Measurements from ENCODE around the gene ZNF778. TPM values are rescaled to one million over a fixed set of nuclear protein-coding genes. Genes with fewer than 3 reads are reported as not detected.

Gene ZNF778
- total and polyA plus RNA-seq, 2 of the 13 experiments (the other 11 are each of a cell fraction or from before 2014, with no cell fraction given) = 3.8 to 7.2 TPM

- no peak for TF ChIP-seq ZHX2 (IDR thresholded peaks at IDR 0.05; ENCODE audit: low read depth)
- no peak for TF ChIP-seq ZHX2 (CRISPR knock-in tag; IDR thresholded peaks at IDR 0.05; ENCODE audit: borderline replicate concordance)
- no peak for TF ChIP-seq ZNF567 (CRISPR knock-in tag; IDR thresholded peaks at IDR 0.05; ENCODE audit: borderline replicate concordance)
- no peak for TF ChIP-seq RFXANK (CRISPR knock-in tag; IDR thresholded peaks at IDR 0.05)
- TF ChIP-seq RFX1 (IDR thresholded peaks at IDR 0.05) = no peak
- TF ChIP-seq ZNF451 (CRISPR knock-in tag; IDR thresholded peaks at IDR 0.05) = no peak
- TF ChIP-seq MTF2 (CRISPR knock-in tag; IDR thresholded peaks at IDR 0.05; ENCODE audit: borderline replicate concordance) = 0 out of 2 replicates have a peak, but pooled peaks have one; percentile 12
- TF ChIP-seq HOXD1 (CRISPR knock-in tag; IDR thresholded peaks at IDR 0.05) = no peak
- TF ChIP-seq AKAP8 (CRISPR knock-in tag; IDR thresholded peaks at IDR 0.05) = peak; percentile 97
- no peak for TF ChIP-seq ZNF691 (CRISPR knock-in tag; IDR thresholded peaks at IDR 0.05; ENCODE audit: borderline replicate concordance, low read depth)
- no peak for TF ChIP-seq ZNF816 (CRISPR knock-in tag; IDR thresholded peaks at IDR 0.05; ENCODE audit: borderline replicate concordance)
- no peak for TF ChIP-seq ZNF598 (CRISPR knock-in tag; IDR thresholded peaks at IDR 0.05; ENCODE audit: borderline replicate concordance)
- no peak for TF ChIP-seq ARID5B (CRISPR knock-in tag; IDR thresholded peaks at IDR 0.05)
- no peak for TF ChIP-seq MAX (IDR thresholded peaks at IDR 0.05)
- TF ChIP-seq FOSL1 (CRISPR knock-in tag; IDR thresholded peaks at IDR 0.05; ENCODE audit: borderline replicate concordance) = no peak
- no peak for TF ChIP-seq ZNF282 (IDR thresholded peaks at IDR 0.05; ENCODE audit: partially characterized antibody)
- TF ChIP-seq, protein P1, sequence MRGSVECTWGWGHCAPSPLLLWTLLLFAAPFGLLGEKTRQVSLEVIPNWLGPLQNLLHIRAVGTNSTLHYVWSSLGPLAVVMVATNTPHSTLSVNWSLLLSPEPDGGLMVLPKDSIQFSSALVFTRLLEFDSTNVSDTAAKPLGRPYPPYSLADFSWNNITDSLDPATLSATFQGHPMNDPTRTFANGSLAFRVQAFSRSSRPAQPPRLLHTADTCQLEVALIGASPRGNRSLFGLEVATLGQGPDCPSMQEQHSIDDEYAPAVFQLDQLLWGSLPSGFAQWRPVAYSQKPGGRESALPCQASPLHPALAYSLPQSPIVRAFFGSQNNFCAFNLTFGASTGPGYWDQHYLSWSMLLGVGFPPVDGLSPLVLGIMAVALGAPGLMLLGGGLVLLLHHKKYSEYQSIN (CRISPR knock-in tag; IDR thresholded peaks at IDR 0.05; ENCODE audit: borderline replicate concordance) = no peak
- no peak for TF ChIP-seq ZNF841 (CRISPR knock-in tag; IDR thresholded peaks at IDR 0.05; ENCODE audit: borderline replicate concordance)
Measured at GRCh38 chr16:89184933-89185794, 32.3 kb upstream of the ZNF778 start (continued).

All from HepG2 (cell line).